Osteoblast (primary cell): ENCODE measurements around the gene SLC26A6. TPM values are rescaled to one million over a fixed set of nuclear protein-coding genes. Genes with fewer than 3 reads are reported as not detected.

Experiments used
- DNase-seq: peaks from one replicate; pipeline ENCODE4 v3.0.0; 2011; ENCODE audit warnings: low spot score, mixed read lengths; ENCODE audit not compliant: insufficient read length; ENCODE audit errors: missing footprints
- H2AFZ ChIP-seq: 2 replicates; pipeline ENCODE4 v1.6.0; 2011; ENCODE audit warnings: mild to moderate bottlenecking, low read length
- H3K27ac ChIP-seq: 2 replicates; pipeline ENCODE4 v1.5.1; 2011; ENCODE audit warnings: mild to moderate bottlenecking, low read depth, low read length, moderate library complexity
- H3K27me3 ChIP-seq: 2 replicates; pipeline ENCODE4 v1.6.0; 2012; ENCODE audit warnings: mild to moderate bottlenecking, control low read depth, inconsistent platforms, low read length, moderate library complexity; ENCODE audit not compliant: insufficient read depth
- H3K36me3 ChIP-seq: 2 replicates; pipeline ENCODE4 v1.5.1; 2011; ENCODE audit warnings: mild to moderate bottlenecking, low read length, control low read depth, moderate library complexity; ENCODE audit not compliant: insufficient read depth
- H3K4me1 ChIP-seq: 2 replicates; pipeline ENCODE4 v1.5.1; 2011; ENCODE audit warnings: mild to moderate bottlenecking, low read length, control low read depth, moderate library complexity; ENCODE audit not compliant: insufficient read depth
- H3K4me2 ChIP-seq: 2 replicates; pipeline ENCODE4 v1.6.0; 2011; ENCODE audit warnings: mild to moderate bottlenecking, low read length; ENCODE audit not compliant: insufficient read depth
- H3K4me3 ChIP-seq: fragments of 200-600 bp; sonication (generic); 3 replicates; pipeline ENCODE4 v1.5.1; 2012; ENCODE audit warnings: mild to moderate bottlenecking, low read length, inconsistent platforms; ENCODE audit not compliant: insufficient read depth
- H3K79me2 ChIP-seq: 2 replicates; pipeline ENCODE4 v1.6.0; 2012; ENCODE audit warnings: mild to moderate bottlenecking, low read length, control low read depth, inconsistent platforms; ENCODE audit not compliant: insufficient read depth
- H3K9me3 ChIP-seq: 2 replicates; pipeline ENCODE4 v1.5.1; 2011; ENCODE audit warnings: low read depth, low read length, control low read depth
- H4K20me1 ChIP-seq: 2 replicates; pipeline ENCODE4 v1.6.0; 2012; ENCODE audit warnings: mild to moderate bottlenecking, low read length, control low read depth; ENCODE audit not compliant: insufficient read depth
- CTCF ChIP-seq: IDR thresholded peaks from 2 replicates; pipeline ENCODE4 v1.5.1; 2011; ENCODE audit warnings: mild to moderate bottlenecking, low read depth, low read length, moderate library complexity; ENCODE audit errors: extremely low read depth
- total RNA-seq: library from RNA; depleted of rRNA; stranded (reverse); fragments of >200 nt; gene quantifications from 2 replicates; pipeline ENCODE4 v1.2.3, GENCODE V29; 2012

The SLC26A6 gene
- total RNA-seq, 1 donor = 30.8 TPM

GRCh38 chr3:48587686-48588085, 47.6 kb downstream of the SLC26A6 start:
- DNase-seq = no peak
- no peaks in the 10 kb centered on the region for H3K4me1 ChIP-seq
- peaks cover 9% of the 10 kb centered on the region for H3K36me3 ChIP-seq
- no peak overlapping the region for H3K4me3 ChIP-seq
- H3K79me2 ChIP-seq = no peaks in the 10 kb centered on the region
- H3K27ac ChIP-seq = no peak overlapping the region
- no peaks in the 10 kb centered on the region for H4K20me1 ChIP-seq
- no peak overlapping the region for H3K4me2 ChIP-seq
- H3K9me3 ChIP-seq = no peaks in the 10 kb centered on the region
- H3K27me3 ChIP-seq = no peaks in the 10 kb centered on the region
- H2AFZ ChIP-seq = no peak overlapping the region
- no peak for TF ChIP-seq CTCF

GRCh38 chr3:48585411-48585810, 49.9 kb downstream of the SLC26A6 start:
- DNase-seq = no peak
- H3K36me3 ChIP-seq = peaks cover 15% of the 10 kb centered on the region
- H4K20me1 ChIP-seq = no peaks in the 10 kb centered on the region
- H3K27me3 ChIP-seq = no peaks in the 10 kb centered on the region
- H3K9me3 ChIP-seq = no peaks in the 10 kb centered on the region
- H2AFZ ChIP-seq = no peak overlapping the region
- H3K4me3 ChIP-seq = no peak overlapping the region
- TF ChIP-seq CTCF = no peak
- H3K4me1 ChIP-seq = no peaks in the 10 kb centered on the region
- H3K27ac ChIP-seq = no peak overlapping the region
- H3K79me2 ChIP-seq = no peaks in the 10 kb centered on the region
- H3K4me2 ChIP-seq = no peak overlapping the region

- no peaks in the 10 kb centered on the region for H3K4me1 ChIP-seq
- no peak overlapping the region for H3K27ac ChIP-seq
- no peaks in the 10 kb centered on the region for H3K27me3 ChIP-seq
- no peaks in the 10 kb centered on the region for H3K9me3 ChIP-seq
- TF ChIP-seq CTCF = no peak
- no peak overlapping the region for H2AFZ ChIP-seq
- no peaks in the 10 kb centered on the region for H4K20me1 ChIP-seq
- no peak overlapping the region for H3K4me3 ChIP-seq
- no peaks in the 10 kb centered on the region for H3K79me2 ChIP-seq
- H3K36me3 ChIP-seq = peaks cover 15% of the 10 kb centered on the region
- no peak for DNase-seq
- H3K4me2 ChIP-seq = no peak overlapping the region
Measured at GRCh38 chr3:48584836-48585235, 50.4 kb downstream of the SLC26A6 start.

GRCh38 chr3:48581621-48582481, 53.4 kb downstream of the SLC26A6 start:
- no peak overlapping the region for H3K27ac ChIP-seq
- H3K36me3 ChIP-seq = peaks cover 16% of the 10 kb centered on the region
- H3K9me3 ChIP-seq = no peaks in the 10 kb centered on the region
- H4K20me1 ChIP-seq = no peaks in the 10 kb centered on the region
- no peaks in the 10 kb centered on the region for H3K27me3 ChIP-seq
- H3K4me3 ChIP-seq = no peak overlapping the region
- DNase-seq = peak; percentile 91
- H3K79me2 ChIP-seq = no peaks in the 10 kb centered on the region
- no peaks in the 10 kb centered on the region for H3K4me1 ChIP-seq
- no peak overlapping the region for H3K4me2 ChIP-seq
- H2AFZ ChIP-seq = no peak overlapping the region
- TF ChIP-seq CTCF = no peak
